HL-60 (cell line): ENCODE results near the gene MYCBPAP.

Experiments used
- DNase-seq, 2 experiments: peaks; one replicate each; pipeline ENCODE4 v3.0.0-alpha.2; 2010 to 2020; ENCODE audit warnings: low read depth in 1 of 2, low spot score in 1 of 2
- H3K27ac ChIP-seq: fragments of 250-450 bp; sonication (Bioruptor Pico); replicated peaks from 2 replicates; pipeline ENCODE4 v1.5.1; 2020; ENCODE audit warnings: mild to moderate bottlenecking, moderate library complexity
- H3K27me3 ChIP-seq: fragments of 250-450 bp; sonication (Bioruptor Pico); 2 replicates; pipeline ENCODE4 v1.5.1; 2021; ENCODE audit warnings: mild to moderate bottlenecking, moderate library complexity; ENCODE audit not compliant: insufficient read depth, poor library complexity, severe bottlenecking
- H3K4me3 ChIP-seq: replicated peaks from 2 replicates; pipeline ENCODE4 v1.5.1; 2011; ENCODE audit warnings: mild to moderate bottlenecking, control low read depth, low read length; ENCODE audit not compliant: insufficient read depth
- CTCF ChIP-seq: IDR thresholded peaks from one replicate; pipeline ENCODE4 v1.5.1; 2011; ENCODE audit warnings: low read length, control low read depth, inconsistent platforms; ENCODE audit not compliant: insufficient read depth
- GABPA ChIP-seq: IDR thresholded peaks from 2 replicates; pipeline ENCODE4 v1.6.1; 2012; ENCODE audit warnings: low read depth
- POLR2AphosphoS5 ChIP-seq: IDR thresholded peaks from 2 replicates; pipeline ENCODE4 v1.6.1; 2012; ENCODE audit warnings: low read depth
- REST ChIP-seq: IDR thresholded peaks from 2 replicates; pipeline ENCODE4 v1.6.1; 2012; ENCODE audit warnings: low read depth; ENCODE audit not compliant: insufficient replicate concordance
- SPI1 ChIP-seq: IDR thresholded peaks from 2 replicates; pipeline ENCODE4 v1.6.1; 2012; ENCODE audit warnings: low read depth, mild to moderate bottlenecking, borderline replicate concordance

MYCBPAP gene

GRCh38 chr17:50558581-50558940 lies 50.3 kb downstream of the MYCBPAP start:
- no peak for DNase-seq
- no peak overlapping the region for H3K27ac ChIP-seq
- TF ChIP-seq POLR2AphosphoS5 (no peak), CTCF (no peak), GABPA (no peak), SPI1 (no peak), REST (no peak)
- H3K27me3 ChIP-seq, result peaks cover 52% of the 10 kb centered on the region
- no peak overlapping the region for H3K4me3 ChIP-seq

DNA sequence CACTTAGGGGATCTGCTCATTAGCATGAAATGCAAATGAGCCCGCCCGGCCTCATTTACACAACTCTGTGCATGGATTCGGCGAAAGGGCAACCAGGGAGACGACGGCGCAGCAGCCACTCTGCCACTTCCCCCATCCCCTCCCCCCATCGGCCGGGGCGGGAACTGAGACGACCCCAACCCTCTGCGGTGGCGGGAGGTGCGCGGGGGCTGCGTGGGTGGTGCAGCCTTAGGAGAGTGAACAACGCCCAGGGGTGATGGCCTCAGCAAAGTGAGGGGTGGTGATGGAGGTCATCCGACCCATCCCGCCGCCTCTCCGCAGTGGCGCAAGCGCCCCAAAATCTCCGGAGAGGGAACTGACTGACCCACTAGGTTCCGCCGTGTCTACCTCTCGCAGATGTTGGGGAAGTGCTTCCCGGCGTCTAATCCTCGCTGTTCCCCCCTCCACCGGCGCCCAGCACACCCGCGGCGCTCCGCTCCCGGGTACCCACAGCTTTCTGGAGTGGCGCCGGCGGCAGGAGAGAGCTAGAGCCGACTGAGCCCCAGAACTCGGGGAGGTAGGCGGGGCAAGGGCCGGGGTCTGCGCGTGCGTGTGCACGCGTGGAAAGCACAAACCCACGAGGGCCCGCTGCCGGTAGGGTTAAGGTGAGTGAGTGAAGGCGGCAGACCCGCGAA lies 50.8 kb downstream of the MYCBPAP start:
- Histone ChIP-seq H3K27me3 (peaks cover 57% of the 10 kb centered on the region), H3K27ac (no peak overlapping the region), H3K4me3 (no peak overlapping the region)
- TF ChIP-seq REST (no peak), CTCF (no peak), POLR2AphosphoS5 (no peak), SPI1 (no peak), GABPA (no peak)
- peak in 1 of 2 experiments; percentile 15 for DNase-seq

GRCh38 chr17:50559674-50560184 lies 51.5 kb downstream of the MYCBPAP start:
- DNase-seq, result no peak
- H3K4me3 ChIP-seq, result no peak overlapping the region
- peaks cover 61% of the 10 kb centered on the region for H3K27me3 ChIP-seq
- TF ChIP-seq REST (no peak), POLR2AphosphoS5 (no peak)
- H3K27ac ChIP-seq, result no peak overlapping the region
